ENCODE results near the gene DHPS.

Gene DHPS

DNA sequence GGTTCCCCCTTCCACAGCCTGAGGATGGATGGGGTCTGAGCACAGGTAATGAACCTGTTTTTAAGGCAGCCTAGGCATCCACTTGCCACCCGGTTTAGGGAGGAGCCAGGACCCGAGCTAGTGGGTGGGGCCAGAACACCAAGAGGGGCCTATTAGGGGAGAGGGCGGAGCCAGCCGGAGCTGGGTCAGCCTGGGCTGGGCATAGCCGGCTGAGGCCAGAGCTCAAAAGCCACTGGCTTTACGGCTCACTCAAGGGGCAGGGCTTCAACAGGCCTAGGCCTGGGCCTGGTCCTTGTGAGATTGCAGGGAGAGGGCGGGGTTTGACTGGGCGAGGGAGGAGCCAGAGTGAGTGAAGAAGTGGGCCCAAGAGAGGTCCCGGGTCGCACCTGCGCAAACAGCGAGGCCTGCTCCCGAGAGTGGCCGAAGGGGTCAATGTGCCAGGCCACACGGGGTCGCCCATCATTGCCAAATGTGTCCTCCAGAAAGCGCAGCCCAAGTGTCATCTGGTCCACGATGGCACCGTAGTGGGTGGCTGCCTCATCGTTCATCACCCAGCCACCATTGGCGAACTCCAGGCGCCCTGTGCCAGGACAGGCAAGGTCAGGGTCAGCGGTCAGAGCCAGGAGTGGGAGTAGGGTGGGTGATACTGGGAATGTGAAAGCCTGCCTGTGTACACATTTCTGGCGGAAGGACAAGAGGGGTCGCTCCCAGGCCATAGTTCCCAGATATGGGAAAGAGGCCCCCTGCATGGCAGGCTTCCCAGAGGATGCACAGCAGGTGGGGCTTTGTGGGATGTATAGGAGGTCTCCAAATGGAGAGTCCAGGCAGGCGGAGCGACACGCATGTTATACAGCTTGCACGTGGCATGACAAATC lies 17.0 kb downstream of the DHPS start:
- no peak for DNase-seq (ENCODE audit: low spot score)
- in situ Hi-C loops (cut with MboI; ENCODE audit: low pct_unique_long_range_greater_than_20kb, low sequenced_read_pairs, unreplicated experiment), result no loop called here
- TF ChIP-seq, protein P1, sequence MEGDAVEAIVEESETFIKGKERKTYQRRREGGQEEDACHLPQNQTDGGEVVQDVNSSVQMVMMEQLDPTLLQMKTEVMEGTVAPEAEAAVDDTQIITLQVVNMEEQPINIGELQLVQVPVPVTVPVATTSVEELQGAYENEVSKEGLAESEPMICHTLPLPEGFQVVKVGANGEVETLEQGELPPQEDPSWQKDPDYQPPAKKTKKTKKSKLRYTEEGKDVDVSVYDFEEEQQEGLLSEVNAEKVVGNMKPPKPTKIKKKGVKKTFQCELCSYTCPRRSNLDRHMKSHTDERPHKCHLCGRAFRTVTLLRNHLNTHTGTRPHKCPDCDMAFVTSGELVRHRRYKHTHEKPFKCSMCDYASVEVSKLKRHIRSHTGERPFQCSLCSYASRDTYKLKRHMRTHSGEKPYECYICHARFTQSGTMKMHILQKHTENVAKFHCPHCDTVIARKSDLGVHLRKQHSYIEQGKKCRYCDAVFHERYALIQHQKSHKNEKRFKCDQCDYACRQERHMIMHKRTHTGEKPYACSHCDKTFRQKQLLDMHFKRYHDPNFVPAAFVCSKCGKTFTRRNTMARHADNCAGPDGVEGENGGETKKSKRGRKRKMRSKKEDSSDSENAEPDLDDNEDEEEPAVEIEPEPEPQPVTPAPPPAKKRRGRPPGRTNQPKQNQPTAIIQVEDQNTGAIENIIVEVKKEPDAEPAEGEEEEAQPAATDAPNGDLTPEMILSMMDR (IDR thresholded peaks at IDR 0.05; ENCODE audit: extremely low read depth, insufficient read depth, missing control alignments), result no peak

DNA sequence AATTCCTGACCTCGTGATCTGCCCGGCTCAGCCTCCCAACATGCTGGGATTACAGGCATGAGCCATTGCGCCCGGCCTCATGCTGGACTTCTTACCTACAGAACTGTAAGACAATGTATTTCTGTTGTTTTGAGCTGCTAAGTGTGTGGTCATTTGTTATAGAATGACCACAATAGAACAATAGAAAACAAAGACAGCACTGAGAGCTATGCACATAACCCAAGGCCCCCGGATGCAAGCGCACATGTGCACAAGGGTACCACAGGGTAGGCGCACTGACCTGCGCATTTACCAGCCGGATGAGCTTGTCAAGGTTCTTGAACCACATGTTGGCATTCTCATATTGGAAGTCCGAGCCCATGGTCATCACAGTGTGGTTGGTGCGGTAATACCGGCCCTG lies 20.7 kb downstream of the DHPS start:
- TF ChIP-seq, protein P1 (IDR thresholded peaks at IDR 0.05; ENCODE audit: extremely low read depth, insufficient read depth, missing control alignments), result no peak
- in situ Hi-C loops (cut with MboI; ENCODE audit: low pct_unique_long_range_greater_than_20kb, low sequenced_read_pairs, unreplicated experiment), result no loop called here
- DNase-seq (ENCODE audit: low spot score), result no peak

DNA sequence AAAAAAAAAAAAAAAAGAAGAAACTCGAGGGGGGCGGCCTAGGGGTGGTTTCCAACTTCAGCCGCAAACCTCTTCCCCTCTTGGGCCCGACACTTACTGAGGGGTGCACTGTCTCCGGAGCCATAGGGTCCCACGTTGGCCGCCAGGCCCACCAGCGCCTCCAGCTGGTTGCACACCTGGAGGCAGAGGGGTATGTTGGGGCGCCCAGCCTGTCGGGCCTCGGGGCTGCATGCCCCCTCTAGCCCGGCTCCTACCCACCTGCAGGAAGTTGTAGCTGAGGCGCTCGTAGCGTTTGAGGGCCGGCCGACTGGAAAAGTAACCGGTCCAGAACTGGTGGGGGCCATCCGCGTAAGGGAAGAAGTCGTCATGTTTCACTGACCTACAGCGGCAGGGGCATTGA lies 23.7 kb downstream of the DHPS start:
- in situ Hi-C loops (cut with MboI; ENCODE audit: low pct_unique_long_range_greater_than_20kb, low sequenced_read_pairs, unreplicated experiment), result no loop called here
- DNase-seq (ENCODE audit: low spot score), result no peak
- TF ChIP-seq, protein P1 (IDR thresholded peaks at IDR 0.05; ENCODE audit: extremely low read depth, insufficient read depth, missing control alignments), result no peak

DNA sequence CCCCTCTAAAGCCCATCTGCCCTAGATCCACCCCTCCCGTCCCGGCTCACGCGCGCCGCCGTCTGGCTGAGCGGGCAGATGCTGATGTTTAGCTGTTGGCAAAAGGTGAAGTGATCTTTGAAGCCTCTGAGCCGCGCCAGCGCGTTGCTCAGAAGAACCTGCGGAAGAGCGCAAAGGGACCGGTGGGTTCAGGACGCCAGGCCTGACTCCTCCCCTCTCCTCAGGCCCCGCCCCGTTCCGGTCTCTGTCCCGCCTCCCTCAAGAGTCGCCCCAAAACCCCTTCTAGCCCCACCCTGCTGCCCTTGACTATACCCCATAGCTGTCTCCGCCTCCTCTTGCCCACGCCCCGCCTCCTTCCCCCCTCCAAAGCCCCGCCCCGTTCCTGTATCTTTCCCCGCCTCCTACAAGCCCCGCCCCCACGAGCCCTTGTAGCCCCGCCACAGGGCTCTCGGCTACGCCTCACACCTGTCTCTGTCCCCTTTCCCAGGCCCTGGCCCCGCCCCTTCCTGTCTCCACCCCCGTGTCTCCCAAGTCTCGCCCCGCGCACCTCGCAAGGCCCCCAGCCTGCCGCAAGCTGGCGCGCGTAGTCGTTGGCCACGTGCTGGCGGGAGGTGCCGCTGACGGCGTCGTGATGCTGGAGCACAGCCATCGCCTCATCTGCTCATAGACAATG lies 24.6 kb downstream of the DHPS start:
- peak; percentile 64 for DNase-seq (ENCODE audit: low spot score)
- in situ Hi-C loops (cut with MboI; ENCODE audit: low pct_unique_long_range_greater_than_20kb, low sequenced_read_pairs, unreplicated experiment), result no loop called here
- TF ChIP-seq, protein P1 (IDR thresholded peaks at IDR 0.05; ENCODE audit: extremely low read depth, insufficient read depth, missing control alignments), result no peak

DNA sequence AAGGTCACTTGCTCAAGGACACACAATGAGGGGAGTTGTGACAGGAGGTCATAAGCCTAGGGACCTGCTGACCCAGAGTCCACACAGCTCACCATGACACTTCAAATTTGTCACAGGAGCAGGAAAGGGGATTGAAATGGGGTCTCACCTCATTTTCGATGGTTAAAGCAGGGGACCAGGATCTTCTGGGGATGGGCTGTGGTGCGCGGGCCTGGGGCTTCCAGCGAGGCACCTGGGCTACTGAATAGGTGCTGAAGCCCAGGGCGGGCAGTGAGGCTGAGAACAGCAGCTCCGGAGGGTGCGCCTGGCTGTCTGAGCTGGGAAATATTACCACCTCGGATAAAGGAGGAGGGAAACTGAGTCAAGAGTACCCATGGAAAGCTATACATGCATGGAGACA lies 26.1 kb downstream of the DHPS start:
- DNase-seq (ENCODE audit: low spot score), result no peak
- TF ChIP-seq, protein P1 (IDR thresholded peaks at IDR 0.05; ENCODE audit: extremely low read depth, insufficient read depth, missing control alignments), result no peak
- in situ Hi-C loops (cut with MboI; ENCODE audit: low pct_unique_long_range_greater_than_20kb, low sequenced_read_pairs, unreplicated experiment), result no loop called here

DNA sequence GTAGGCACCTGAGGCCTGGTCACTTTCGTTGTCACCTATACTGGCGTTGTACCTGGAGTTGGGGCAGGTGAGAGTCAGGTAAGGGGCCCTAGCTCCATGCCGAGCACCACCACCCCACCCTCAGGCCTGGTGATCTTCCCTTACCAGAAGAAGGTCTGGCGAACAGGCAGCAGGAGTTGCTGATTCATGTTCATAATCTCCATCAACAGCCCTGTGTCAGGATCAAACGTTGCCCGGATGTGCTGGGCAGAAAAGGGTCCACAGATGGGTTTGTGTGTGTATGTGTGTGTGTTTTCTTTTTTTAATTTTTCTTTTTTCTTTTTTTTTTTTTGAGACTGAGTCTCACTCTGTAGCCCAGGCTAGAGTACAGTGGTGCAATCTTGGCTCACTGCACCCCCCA lies 29.5 kb downstream of the DHPS start:
- TF ChIP-seq, protein P1 (IDR thresholded peaks at IDR 0.05; ENCODE audit: extremely low read depth, insufficient read depth, missing control alignments), result no peak
- in situ Hi-C loops (cut with MboI; ENCODE audit: low pct_unique_long_range_greater_than_20kb, low sequenced_read_pairs, unreplicated experiment), result no loop called here
- DNase-seq (ENCODE audit: low spot score), result no peak

Measured in GM13977 (cell line).